ENCODE measurements around the gene LCN2.

Gene LCN2

GRCh38 chr9:128136816-128137793, 12.1 kb upstream of the LCN2 start:
- peaks cover 4% of the 10 kb centered on the region; the same call in 1 of the 2 replicates for H3K27me3 ChIP-seq (ENCODE audit: insufficient read depth, low read length)
- H3K4me3 ChIP-seq (ENCODE audit: low read length) = no peak overlapping the region
- H3K9me3 ChIP-seq (ENCODE audit: insufficient read depth, low read depth, low read length) = no peaks in the 10 kb centered on the region
- no peak overlapping the region for H3K27ac ChIP-seq (ENCODE audit: low read length)
- H3K4me1 ChIP-seq (ENCODE audit: insufficient read depth, low read length) = no peaks in the 10 kb centered on the region
- no peak overlapping the region for H3K9ac ChIP-seq (ENCODE audit: low read depth, low read length)
- no peaks in the 10 kb centered on the region for H3K36me3 ChIP-seq (ENCODE audit: insufficient read depth, low read depth, low read length)

- Histone ChIP-seq H3K9me3 (ENCODE audit: insufficient read depth, low read depth, low read length) (no peaks in the 10 kb centered on the region), H3K27me3 (ENCODE audit: insufficient read depth, low read length) (no peaks in the 10 kb centered on the region), H3K4me1 (ENCODE audit: insufficient read depth, low read length) (no peaks in the 10 kb centered on the region), H3K4me3 (ENCODE audit: low read length) (no peak overlapping the region), H3K9ac (ENCODE audit: low read depth, low read length) (no peak overlapping the region), H3K36me3 (ENCODE audit: insufficient read depth, low read depth, low read length) (no peaks in the 10 kb centered on the region), H3K27ac (ENCODE audit: low read length) (no peak overlapping the region)
Observed at GRCh38 chr9:128138001-128138400, 11.3 kb upstream of the LCN2 start.

GRCh38 chr9:128139621-128140020, 9.6 kb upstream of the LCN2 start:
- Histone ChIP-seq H3K4me3 (ENCODE audit: low read length) (no peak overlapping the region), H3K27ac (ENCODE audit: low read length) (no peak overlapping the region), H3K36me3 (ENCODE audit: insufficient read depth, low read depth, low read length) (no peaks in the 10 kb centered on the region), H3K9ac (ENCODE audit: low read depth, low read length) (no peak overlapping the region), H3K4me1 (ENCODE audit: insufficient read depth, low read length) (no peaks in the 10 kb centered on the region), H3K9me3 (ENCODE audit: insufficient read depth, low read depth, low read length) (no peaks in the 10 kb centered on the region), H3K27me3 (ENCODE audit: insufficient read depth, low read length) (no peaks in the 10 kb centered on the region)

- H3K9me3 ChIP-seq (ENCODE audit: insufficient read depth, low read depth, low read length) = no peaks in the 10 kb centered on the region
- H3K9ac ChIP-seq (ENCODE audit: low read depth, low read length) = no peak overlapping the region
- H3K4me1 ChIP-seq (ENCODE audit: insufficient read depth, low read length) = no peaks in the 10 kb centered on the region
- no peak overlapping the region for H3K4me3 ChIP-seq (ENCODE audit: low read length)
- no peaks in the 10 kb centered on the region for H3K27me3 ChIP-seq (ENCODE audit: insufficient read depth, low read length)
- H3K36me3 ChIP-seq (ENCODE audit: insufficient read depth, low read depth, low read length) = no peaks in the 10 kb centered on the region
- H3K27ac ChIP-seq (ENCODE audit: low read length) = no peak overlapping the region
Observed at GRCh38 chr9:128141604-128142003, 7.6 kb upstream of the LCN2 start.

DNA sequence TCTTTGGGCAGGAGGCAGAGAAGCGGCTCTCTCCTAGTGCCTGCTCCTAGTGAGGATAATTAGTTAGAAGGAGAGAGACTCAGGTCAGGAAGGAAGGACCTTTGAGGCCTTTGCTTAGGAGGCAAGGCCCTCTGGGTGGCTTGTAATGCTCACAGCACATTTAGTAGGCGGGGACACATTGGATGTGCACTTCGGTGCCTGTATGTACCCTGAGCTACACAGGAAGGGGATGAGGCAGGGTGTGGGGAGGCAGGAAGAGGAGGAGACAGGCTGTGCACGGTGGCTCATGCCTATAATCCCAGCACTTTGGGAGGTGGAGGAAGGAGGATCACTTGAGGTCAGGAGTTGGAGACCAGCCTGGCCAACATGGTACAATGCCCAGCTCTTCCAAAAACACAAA, 7.2 kb upstream of the LCN2 start:
- no peak overlapping the region for H3K4me3 ChIP-seq (ENCODE audit: low read length)
- no peak overlapping the region for H3K27ac ChIP-seq (ENCODE audit: low read length)
- no peaks in the 10 kb centered on the region for H3K36me3 ChIP-seq (ENCODE audit: insufficient read depth, low read depth, low read length)
- no peak overlapping the region for H3K9ac ChIP-seq (ENCODE audit: low read depth, low read length)
- H3K9me3 ChIP-seq (ENCODE audit: insufficient read depth, low read depth, low read length) = no peaks in the 10 kb centered on the region
- no peaks in the 10 kb centered on the region for H3K4me1 ChIP-seq (ENCODE audit: insufficient read depth, low read length)
- H3K27me3 ChIP-seq (ENCODE audit: insufficient read depth, low read length) = no peaks in the 10 kb centered on the region

GRCh38 chr9:128142596-128142995, 6.7 kb upstream of the LCN2 start:
- Histone ChIP-seq H3K4me3 (ENCODE audit: low read length) (no peak overlapping the region), H3K9me3 (ENCODE audit: insufficient read depth, low read depth, low read length) (no peaks in the 10 kb centered on the region), H3K27me3 (ENCODE audit: insufficient read depth, low read length) (no peaks in the 10 kb centered on the region), H3K27ac (ENCODE audit: low read length) (no peak overlapping the region), H3K4me1 (ENCODE audit: insufficient read depth, low read length) (no peaks in the 10 kb centered on the region), H3K36me3 (ENCODE audit: insufficient read depth, low read depth, low read length) (no peaks in the 10 kb centered on the region), H3K9ac (ENCODE audit: low read depth, low read length) (no peak overlapping the region)

GRCh38 chr9:128143525-128144238, 5.6 kb upstream of the LCN2 start:
- no peaks in the 10 kb centered on the region for H3K9me3 ChIP-seq (ENCODE audit: insufficient read depth, low read depth, low read length)
- H3K4me3 ChIP-seq (ENCODE audit: low read length) = no peak overlapping the region
- H3K27ac ChIP-seq (ENCODE audit: low read length) = no peak overlapping the region
- no peaks in the 10 kb centered on the region for H3K4me1 ChIP-seq (ENCODE audit: insufficient read depth, low read length)
- no peaks in the 10 kb centered on the region for H3K27me3 ChIP-seq (ENCODE audit: insufficient read depth, low read length)
- no peak overlapping the region for H3K9ac ChIP-seq (ENCODE audit: low read depth, low read length)
- no peaks in the 10 kb centered on the region for H3K36me3 ChIP-seq (ENCODE audit: insufficient read depth, low read depth, low read length)

- Histone ChIP-seq H3K9ac (ENCODE audit: low read depth, low read length) (no peak overlapping the region), H3K27ac (ENCODE audit: low read length) (no peak overlapping the region), H3K36me3 (ENCODE audit: insufficient read depth, low read depth, low read length) (no peaks in the 10 kb centered on the region), H3K9me3 (ENCODE audit: insufficient read depth, low read depth, low read length) (no peaks in the 10 kb centered on the region), H3K27me3 (ENCODE audit: insufficient read depth, low read length) (no peaks in the 10 kb centered on the region), H3K4me3 (ENCODE audit: low read length) (no peak overlapping the region), H3K4me1 (ENCODE audit: insufficient read depth, low read length) (no peaks in the 10 kb centered on the region)
Observed at GRCh38 chr9:128144239-128145181, 4.7 kb upstream of the LCN2 start.

GRCh38 chr9:128145536-128145935, 3.7 kb upstream of the LCN2 start:
- Histone ChIP-seq H3K27ac (ENCODE audit: low read length) (no peak overlapping the region), H3K27me3 (ENCODE audit: insufficient read depth, low read length) (no peaks in the 10 kb centered on the region), H3K9me3 (ENCODE audit: insufficient read depth, low read depth, low read length) (no peaks in the 10 kb centered on the region), H3K36me3 (ENCODE audit: insufficient read depth, low read depth, low read length) (no peaks in the 10 kb centered on the region), H3K4me3 (ENCODE audit: low read length) (no peak overlapping the region), H3K4me1 (ENCODE audit: insufficient read depth, low read length) (no peaks in the 10 kb centered on the region), H3K9ac (ENCODE audit: low read depth, low read length) (no peak overlapping the region)

DNA sequence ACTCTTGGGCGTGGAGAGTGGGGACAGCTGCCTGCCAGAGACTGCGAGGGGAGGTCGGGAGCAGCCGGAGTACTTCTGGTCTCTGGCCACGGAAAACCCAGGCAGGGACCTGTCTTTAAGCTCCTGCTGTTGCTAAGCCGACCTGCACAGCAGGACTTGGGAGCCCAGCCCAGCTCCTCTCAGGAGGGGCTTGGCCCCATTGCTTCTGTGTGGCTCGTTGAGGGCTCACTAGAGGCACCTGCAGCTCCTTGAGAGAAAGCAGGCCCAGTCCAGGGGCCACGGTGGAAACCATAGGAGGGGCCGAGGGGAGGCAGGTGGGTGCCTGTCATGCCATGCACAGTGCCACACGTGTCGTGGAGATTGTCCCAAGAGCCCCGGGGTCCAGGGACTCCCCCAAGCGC, 3.3 kb upstream of the LCN2 start:
- Histone ChIP-seq H3K9me3 (ENCODE audit: insufficient read depth, low read depth, low read length) (no peaks in the 10 kb centered on the region), H3K27ac (ENCODE audit: low read length) (no peak overlapping the region), H3K36me3 (ENCODE audit: insufficient read depth, low read depth, low read length) (no peaks in the 10 kb centered on the region), H3K4me3 (ENCODE audit: low read length) (no peak overlapping the region), H3K27me3 (ENCODE audit: insufficient read depth, low read length) (no peaks in the 10 kb centered on the region), H3K9ac (ENCODE audit: low read depth, low read length) (no peak overlapping the region), H3K4me1 (ENCODE audit: insufficient read depth, low read length) (no peaks in the 10 kb centered on the region)

DNA sequence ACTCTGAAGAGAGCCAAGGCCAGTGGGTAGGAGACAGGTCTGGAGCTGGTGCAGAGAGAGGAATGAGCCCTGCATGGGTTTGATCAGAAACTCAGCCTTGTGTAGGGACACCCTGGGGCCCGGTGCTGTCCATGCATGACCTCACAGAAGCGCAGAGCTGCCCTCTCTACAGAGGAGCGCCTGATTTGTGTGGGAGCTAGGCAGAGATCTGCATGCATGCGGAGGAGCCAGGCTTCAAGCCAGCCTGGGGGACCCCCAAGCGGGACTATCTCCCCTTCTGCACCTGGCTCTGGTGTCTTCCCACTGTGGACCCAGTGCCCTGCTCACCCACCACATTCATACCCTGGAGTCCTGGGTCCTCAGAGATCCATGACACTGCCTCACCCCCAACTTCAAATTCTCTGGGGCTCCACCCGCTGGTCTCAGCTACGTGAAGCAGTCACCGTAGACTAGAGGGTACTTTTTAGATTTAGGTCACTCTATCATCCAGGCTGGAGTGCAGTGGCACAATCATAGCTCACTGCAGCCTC, 2.6 kb upstream of the LCN2 start:
- Histone ChIP-seq H3K27me3 (ENCODE audit: insufficient read depth, low read length) (no peaks in the 10 kb centered on the region), H3K9me3 (ENCODE audit: insufficient read depth, low read depth, low read length) (no peaks in the 10 kb centered on the region), H3K27ac (ENCODE audit: low read length) (no peak overlapping the region), H3K36me3 (ENCODE audit: insufficient read depth, low read depth, low read length) (no peaks in the 10 kb centered on the region), H3K4me1 (ENCODE audit: insufficient read depth, low read length) (no peaks in the 10 kb centered on the region), H3K9ac (ENCODE audit: low read depth, low read length) (no peak overlapping the region), H3K4me3 (ENCODE audit: low read length) (no peak overlapping the region)
